Cardiac fibroblast (primary cell): ENCODE results near the gene DPP9.
"Not testable (repeated sequence)": the region's sequence is repeated elsewhere in the genome, so short reads cannot be mapped to it uniquely, and the experiment has no call there.

Experiments used
- DNase-seq, 2 donors: peaks; one replicate each; pipeline versions ENCODE4 v3.0.0 to v3.0.0-alpha.2; 2010; ENCODE audit warnings: low read depth in 2 of 2
- H3K4me3 ChIP-seq, 2 donors: replicated peaks in 1 of 2; 1 replicate in 1 of 2; 2 replicates in 1 of 2; pipeline ENCODE4 v1.5.1; 2011; ENCODE audit warnings: low read depth in 2 of 2, low read length in 2 of 2, mild to moderate bottlenecking in 2 of 2, moderate library complexity in 1 of 2
- CTCF ChIP-seq: IDR thresholded peaks from one replicate; pipeline ENCODE4 v1.5.1; 2011; ENCODE audit warnings: low read depth, mild to moderate bottlenecking, low read length, inconsistent platforms

DPP9 gene

GRCh38 chr19:4749870-4750590 lies 26.4 kb upstream of the DPP9 start:
- no peak for TF ChIP-seq CTCF
- no peak overlapping the region for H3K4me3 ChIP-seq
- no peak for DNase-seq

GRCh38 chr19:4748589-4748988 lies 24.9 kb upstream of the DPP9 start:
- no peak for DNase-seq
- no peak for TF ChIP-seq CTCF
- no peak overlapping the region for H3K4me3 ChIP-seq

GRCh38 chr19:4748185-4748584 lies 24.5 kb upstream of the DPP9 start:
- no peak for TF ChIP-seq CTCF
- H3K4me3 ChIP-seq, result no peak overlapping the region
- no peak for DNase-seq

GRCh38 chr19:4745986-4746385 lies 22.3 kb upstream of the DPP9 start:
- TF ChIP-seq CTCF, result no peak
- H3K4me3 ChIP-seq, result no peak overlapping the region
- no peak for DNase-seq

GRCh38 chr19:4745175-4745574 lies 21.5 kb upstream of the DPP9 start:
- not testable (repeated sequence) for DNase-seq, H3K4me3 ChIP-seq

- no peak for TF ChIP-seq CTCF
- H3K4me3 ChIP-seq, result no peak overlapping the region
- DNase-seq, result peak; percentile 94 to 96
Measured at GRCh38 chr19:4744451-4745174, 21.0 kb upstream of the DPP9 start.

- no peak for TF ChIP-seq CTCF
- H3K4me3 ChIP-seq, result no peak overlapping the region
Measured at GRCh38 chr19:4742723-4743646, 19.3 kb upstream of the DPP9 start.

More at GRCh38 chr19:4742723-4743646, 19.3 kb upstream of the DPP9 start:
- DNase-seq, result no peak
